Mesendoderm (in vitro differentiated cells): ENCODE measurements around the gene AP2A2.

Source experiments
- DNase-seq: peaks from one replicate; pipeline ENCODE4 v3.0.0; 2013
- H2AK5ac ChIP-seq: 2 replicates; pipeline ENCODE4 v1.6.1; 2013; ENCODE audit warnings: low read length, inconsistent platforms
- H2BK120ac ChIP-seq: 2 replicates; pipeline ENCODE4 v1.6.1; 2013; ENCODE audit warnings: low read depth, mild to moderate bottlenecking, low read length, moderate library complexity, mixed read lengths
- H2BK15ac ChIP-seq: replicated peaks from 2 replicates; pipeline ENCODE4 v1.6.1; 2013; ENCODE audit warnings: low read depth, mild to moderate bottlenecking, moderate library complexity
- H2BK5ac ChIP-seq: 2 replicates; pipeline ENCODE4 v1.6.1; 2013; ENCODE audit warnings: low read length, inconsistent platforms
- H3K18ac ChIP-seq: 2 replicates; pipeline ENCODE4 v1.6.1; 2013; ENCODE audit warnings: mild to moderate bottlenecking, low read length, mixed read lengths
- H3K23ac ChIP-seq: one replicate; pipeline ENCODE4 v1.6.1; 2013; ENCODE audit warnings: low read length
- H3K27ac ChIP-seq: 2 replicates; pipeline ENCODE4 v1.5.1; 2013; ENCODE audit warnings: low read depth, mild to moderate bottlenecking, inconsistent platforms, low read length, moderate library complexity
- H3K27me3 ChIP-seq: 2 replicates; pipeline ENCODE4 v1.6.1; 2013; ENCODE audit warnings: low read length, control low read depth, mild to moderate bottlenecking, inconsistent platforms; ENCODE audit not compliant: insufficient read depth, poor library complexity
- H3K36me3 ChIP-seq: 2 replicates; pipeline ENCODE4 v1.6.1; 2013; ENCODE audit warnings: low read length, inconsistent platforms; ENCODE audit not compliant: control insufficient read depth, insufficient read depth
- H3K4ac ChIP-seq: one replicate; pipeline ENCODE4 v1.6.1; 2013; ENCODE audit warnings: low read depth, mild to moderate bottlenecking, low read length, moderate library complexity
- H3K4me1 ChIP-seq: 2 replicates; pipeline ENCODE4 v1.6.1; 2013; ENCODE audit warnings: low read depth, low read length, inconsistent platforms; ENCODE audit not compliant: control insufficient read depth
- H3K4me2 ChIP-seq: 2 replicates; pipeline ENCODE4 v1.6.1; 2013; ENCODE audit warnings: low read length
- H3K4me3 ChIP-seq: 2 replicates; pipeline ENCODE4 v1.5.1; 2013; ENCODE audit warnings: mild to moderate bottlenecking, low read length
- H3K56ac ChIP-seq: one replicate; pipeline ENCODE4 v1.6.1; 2013; ENCODE audit warnings: low read length
- H3K79me1 ChIP-seq: 2 replicates; pipeline ENCODE4 v1.6.1; 2013; ENCODE audit warnings: low read length, inconsistent platforms
- H3K79me2 ChIP-seq: 2 replicates; pipeline ENCODE4 v1.6.1; 2013; ENCODE audit warnings: mild to moderate bottlenecking, low read length; ENCODE audit not compliant: control insufficient read depth, insufficient read depth
- H3K9ac ChIP-seq: 2 replicates; pipeline ENCODE4 v1.6.1; 2013; ENCODE audit warnings: low read length, inconsistent platforms
- H4K5ac ChIP-seq: one replicate; pipeline ENCODE4 v1.6.1; 2013; ENCODE audit warnings: low read length
- H4K8ac ChIP-seq: one replicate; pipeline ENCODE4 v1.6.1; 2013; ENCODE audit warnings: low read depth, mild to moderate bottlenecking, control low read depth, low read length, moderate library complexity
- WGBS: extraction: QIAGEN DNeasy Blood & Tissue Kit; methylation state at CpG from one replicate; pipeline ENCODE4 v1.1.7; 2013; ENCODE audit warnings: low lambda C conversion rate, missing lambda C conversion rate; ENCODE audit not compliant: insufficient coverage; ENCODE audit errors: extremely low coverage; 5-methylcytosine and 5-hydroxymethylcytosine counted together

Gene AP2A2

DNA sequence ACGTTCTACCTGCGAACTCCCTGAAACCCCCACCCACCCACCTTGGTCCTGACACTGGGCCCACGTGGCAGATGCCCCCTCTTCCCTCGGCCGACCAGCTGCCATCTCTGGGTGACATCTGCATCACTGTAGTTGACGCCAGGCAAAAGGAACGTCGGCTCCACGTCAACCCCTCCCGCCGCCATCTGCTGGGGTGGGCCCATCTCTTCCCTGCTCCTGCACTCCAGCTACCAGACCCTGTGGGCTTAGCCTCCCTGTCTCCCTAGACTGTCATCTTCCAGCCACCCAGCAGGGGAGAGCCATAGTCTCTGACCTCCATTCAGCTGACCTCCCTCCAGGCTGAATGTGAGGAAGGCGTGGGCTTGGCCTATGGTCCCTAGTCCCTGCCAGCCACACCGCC lies 36.4 kb upstream of the AP2A2 start:
- H2BK15ac ChIP-seq: no peak overlapping the region
- no peak overlapping the region for H2BK5ac ChIP-seq
- H3K4me3 ChIP-seq: no peak overlapping the region
- no peak for DNase-seq
- H3K18ac ChIP-seq: no peak overlapping the region
- H3K79me1 ChIP-seq: no peaks in the 10 kb centered on the region
- no peak overlapping the region for H4K5ac ChIP-seq
- no CpG with 5 or more reads among the region's 13 CpGs for WGBS
- H2AK5ac ChIP-seq: no peak overlapping the region
- no peaks in the 10 kb centered on the region for H3K79me2 ChIP-seq
- no peak overlapping the region for H3K4me2 ChIP-seq
- H3K56ac ChIP-seq: no peak overlapping the region
- no peaks in the 10 kb centered on the region for H3K27me3 ChIP-seq
- H3K4ac ChIP-seq: no peak overlapping the region
- no peak overlapping the region for H2BK120ac ChIP-seq
- H3K23ac ChIP-seq: no peak overlapping the region
- H3K27ac ChIP-seq: no peak overlapping the region
- H4K8ac ChIP-seq: no peak overlapping the region
- H3K9ac ChIP-seq: no peak overlapping the region
- no peaks in the 10 kb centered on the region for H3K4me1 ChIP-seq
- peaks cover 2% of the 10 kb centered on the region for H3K36me3 ChIP-seq

GRCh38 chr11:889687-890475 lies 35.8 kb upstream of the AP2A2 start:
- no peak overlapping the region for H4K5ac ChIP-seq
- no peak for DNase-seq
- no peak overlapping the region for H2BK5ac ChIP-seq
- no peak overlapping the region for H3K9ac ChIP-seq
- peaks cover 2% of the 10 kb centered on the region for H3K36me3 ChIP-seq
- no peak overlapping the region for H3K18ac ChIP-seq
- no peak overlapping the region for H3K23ac ChIP-seq
- no peaks in the 10 kb centered on the region for H3K79me1 ChIP-seq
- H4K8ac ChIP-seq: no peak overlapping the region
- H3K4me3 ChIP-seq: no peak overlapping the region
- no peak overlapping the region for H3K56ac ChIP-seq
- H3K79me2 ChIP-seq: no peaks in the 10 kb centered on the region
- no peaks in the 10 kb centered on the region for H3K4me1 ChIP-seq
- no peaks in the 10 kb centered on the region for H3K27me3 ChIP-seq
- H3K4me2 ChIP-seq: no peak overlapping the region
- H2BK15ac ChIP-seq: no peak overlapping the region
- no peak overlapping the region for H2BK120ac ChIP-seq
- no CpG with 5 or more reads among the region's 32 CpGs for WGBS
- H3K4ac ChIP-seq: no peak overlapping the region
- no peak overlapping the region for H2AK5ac ChIP-seq
- H3K27ac ChIP-seq: no peak overlapping the region

- no peaks in the 10 kb centered on the region for H3K79me1 ChIP-seq
- no peak overlapping the region for H2BK15ac ChIP-seq
- H3K27me3 ChIP-seq: no peaks in the 10 kb centered on the region
- H3K18ac ChIP-seq: no peak overlapping the region
- no peak overlapping the region for H3K4ac ChIP-seq
- H3K79me2 ChIP-seq: no peaks in the 10 kb centered on the region
- H3K23ac ChIP-seq: no peak overlapping the region
- H3K4me2 ChIP-seq: no peak overlapping the region
- no peaks in the 10 kb centered on the region for H3K4me1 ChIP-seq
- H3K4me3 ChIP-seq: no peak overlapping the region
- H3K56ac ChIP-seq: peak overlapping the region; percentile 15
- H2BK5ac ChIP-seq: no peak overlapping the region
- H2AK5ac ChIP-seq: no peak overlapping the region
- no peak overlapping the region for H4K5ac ChIP-seq
- no peak overlapping the region for H3K9ac ChIP-seq
- no peak overlapping the region for H3K27ac ChIP-seq
- WGBS: no CpG with 5 or more reads among the region's 27 CpGs
- no peak overlapping the region for H4K8ac ChIP-seq
- DNase-seq: no peak
- no peak overlapping the region for H2BK120ac ChIP-seq
- H3K36me3 ChIP-seq: peaks cover 2% of the 10 kb centered on the region
Measured at GRCh38 chr11:890794-891540, 34.7 kb upstream of the AP2A2 start.

- Histone ChIP-seq H4K5ac (no peak overlapping the region), H2BK120ac (no peak overlapping the region), H3K23ac (no peak overlapping the region), H3K79me2 (no peaks in the 10 kb centered on the region), H3K9ac (no peak overlapping the region), H3K18ac (no peak overlapping the region), H3K27ac (no peak overlapping the region), H3K4ac (no peak overlapping the region), H3K4me3 (no peak overlapping the region), H2BK5ac (no peak overlapping the region), H3K4me1 (no peaks in the 10 kb centered on the region), H2BK15ac (no peak overlapping the region), H4K8ac (no peak overlapping the region), H3K27me3 (no peaks in the 10 kb centered on the region), H2AK5ac (no peak overlapping the region), H3K79me1 (no peaks in the 10 kb centered on the region), H3K4me2 (no peak overlapping the region), H3K56ac (no peak overlapping the region), H3K36me3 (no peaks in the 10 kb centered on the region)
- DNase-seq: no peak
- no CpG with 5 or more reads among the region's 13 CpGs for WGBS
Measured at GRCh38 chr11:893008-893654, 32.5 kb upstream of the AP2A2 start.

- Histone ChIP-seq H3K4ac (no peak overlapping the region), H3K4me2 (no peak overlapping the region), H3K9ac (no peak overlapping the region), H3K56ac (no peak overlapping the region), H3K79me2 (no peaks in the 10 kb centered on the region), H3K36me3 (peaks cover 2% of the 10 kb centered on the region), H3K23ac (no peak overlapping the region), H4K8ac (no peak overlapping the region), H3K27me3 (no peaks in the 10 kb centered on the region), H3K4me1 (no peaks in the 10 kb centered on the region), H4K5ac (no peak overlapping the region), H3K27ac (no peak overlapping the region), H2AK5ac (no peak overlapping the region), H2BK15ac (no peak overlapping the region), H3K4me3 (no peak overlapping the region), H3K79me1 (no peaks in the 10 kb centered on the region), H2BK5ac (no peak overlapping the region), H3K18ac (no peak overlapping the region), H2BK120ac (no peak overlapping the region)
- no CpG with 5 or more reads among the region's 12 CpGs for WGBS
- DNase-seq: no peak
Measured at GRCh38 chr11:894575-895201, 31.0 kb upstream of the AP2A2 start.
